Liver (tissue), 9 donors: ENCODE data around the gene CECR2. TPM values are rescaled to one million over a fixed set of nuclear protein-coding genes. Genes with fewer than 3 reads are reported as not detected.

Experiments
- DNase-seq: peaks from one replicate; pipeline ENCODE4 v3.0.0-alpha.2; 2017; ENCODE audit warnings: low spot score
- H3K27ac ChIP-seq, 2 donors: one replicate each; pipeline ENCODE4 v1.7.0; 2013; ENCODE audit warnings: inconsistent platforms in 2 of 2, low read length in 2 of 2, control low read depth in 1 of 2, low read depth in 1 of 2, mild to moderate bottlenecking in 1 of 2
- H3K27me3 ChIP-seq, 4 donors: one replicate each; pipeline versions ENCODE4 v1.6.1 to v1.7.0; 2013; ENCODE audit warnings: low read length in 3 of 4, inconsistent platforms in 1 of 4, mild to moderate bottlenecking in 1 of 4, moderate library complexity in 1 of 4; ENCODE audit not compliant: control insufficient read depth in 4 of 4, insufficient read depth in 4 of 4
- H3K36me3 ChIP-seq, 4 donors: one replicate each; pipeline versions ENCODE4 v1.6.1 to v1.7.0; 2013; ENCODE audit warnings: low read length in 3 of 4, mild to moderate bottlenecking in 3 of 4, low read depth in 1 of 4, moderate library complexity in 1 of 4; ENCODE audit not compliant: control insufficient read depth in 4 of 4, insufficient read depth in 3 of 4
- H3K4me1 ChIP-seq, 4 donors: one replicate each; pipeline versions ENCODE4 v1.6.1 to v1.7.0; 2013; ENCODE audit warnings: low read length in 3 of 4, mild to moderate bottlenecking in 3 of 4, moderate library complexity in 1 of 4; ENCODE audit not compliant: control insufficient read depth in 4 of 4, insufficient read depth in 4 of 4
- H3K4me3 ChIP-seq, 3 donors: one replicate each; pipeline versions ENCODE4 v1.6.1 to v1.7.0; 2013; ENCODE audit warnings: low read length in 3 of 3, control low read depth in 1 of 3, low read depth in 1 of 3, mild to moderate bottlenecking in 1 of 3
- H3K9ac ChIP-seq, 2 donors: one replicate each; pipeline ENCODE4 v1.7.0; 2013; ENCODE audit warnings: low read length in 2 of 2, mild to moderate bottlenecking in 2 of 2, moderate library complexity in 2 of 2, control low read depth in 1 of 2, low read depth in 1 of 2
- H3K9me3 ChIP-seq, 4 donors: one replicate each; pipeline versions ENCODE4 v1.6.1 to v1.7.0; 2013; ENCODE audit warnings: low read length in 3 of 4; ENCODE audit not compliant: control insufficient read depth in 4 of 4
- EGR1 ChIP-seq, 2 donors: IDR thresholded peaks; 2 replicates each; pipeline ENCODE4 v1.6.1; 2016 to 2018; ENCODE audit warnings: antibody characterized with exemption in 2 of 2, low read depth in 2 of 2
- FOXA1 ChIP-seq: IDR thresholded peaks from 2 replicates; pipeline ENCODE4 v1.6.1; 2016; ENCODE audit warnings: antibody characterized with exemption
- FOXA2 ChIP-seq: IDR thresholded peaks from 2 replicates; pipeline ENCODE4 v1.6.1; 2016; ENCODE audit warnings: antibody characterized with exemption
- HNF4G ChIP-seq: IDR thresholded peaks from 2 replicates; pipeline ENCODE4 v1.6.1; 2016; ENCODE audit warnings: antibody characterized with exemption
- JUND ChIP-seq, 2 donors: IDR thresholded peaks; 2 replicates each; pipeline ENCODE4 v1.6.1; 2016; ENCODE audit warnings: antibody characterized with exemption in 2 of 2
- MAX ChIP-seq: IDR thresholded peaks from 2 replicates; pipeline ENCODE4 v1.6.1; 2016; ENCODE audit warnings: antibody characterized with exemption
- REST ChIP-seq: IDR thresholded peaks from 2 replicates; pipeline ENCODE4 v1.6.1; 2016; ENCODE audit warnings: antibody characterized with exemption, mild to moderate bottlenecking
- SP1 ChIP-seq: IDR thresholded peaks from 2 replicates; pipeline ENCODE4 v1.6.1; 2018; ENCODE audit warnings: antibody characterized with exemption, mild to moderate bottlenecking
- TAF1 ChIP-seq: conservative IDR thresholded peaks from 2 replicates; pipeline ENCODE4 v1.6.1; 2016; ENCODE audit warnings: antibody characterized with exemption, mild to moderate bottlenecking
- YY1 ChIP-seq: IDR thresholded peaks from 2 replicates; pipeline ENCODE4 v1.6.1; 2016; ENCODE audit warnings: antibody characterized with exemption, mild to moderate bottlenecking
- ZBTB33 ChIP-seq: IDR thresholded peaks from 2 replicates; pipeline ENCODE4 v1.6.1; 2016; ENCODE audit warnings: antibody characterized with exemption
- WGBS: extraction: QIAGEN DNeasy Blood & Tissue Kit; methylation state at CpG from one replicate; pipeline ENCODE4 v1.1.7; 2013; 5-methylcytosine and 5-hydroxymethylcytosine counted together
- polyA plus RNA-seq, 2 donors: library from polyadenylated mRNA; stranded (reverse) in 1 of 2; unstranded in 1 of 2; fragments of 200-250 nt in 1 of 2; fragments of >200 nt in 1 of 2; fragmentation: Nextera tagmentation in 1 of 2; extraction: Ambion mirVana in 1 of 2; gene quantifications; one replicate each; pipeline versions ENCODE4 v1.2.1 to v1.2.3, GENCODE V29; 2013 to 2015
- total RNA-seq, 2 donors: library from RNA; depleted of rRNA; stranded (reverse); fragments of >200 nt; gene quantifications; one replicate each; pipeline ENCODE4 v1.2.3, GENCODE V29; 2014
- TF ChIP-seq, protein P1 (sequence below): IDR thresholded peaks from 2 replicates; pipeline ENCODE4 v1.6.1; 2016; ENCODE audit warnings: antibody characterized with exemption
- TF ChIP-seq, protein P2 (sequence below): fragments of 150-350 bp; IDR thresholded peaks from 2 replicates; pipeline ENCODE4 v1.5.1; 2017; ENCODE audit warnings: improper control_type of control experiment, low read depth, low read length; ENCODE audit not compliant: missing input control
- donor health status: healthy.
- donor health status: healthy.
- donor health status: healthy.
- donor health status: healthy.
- donor health status: healthy.

The CECR2 gene
- total and polyA plus RNA-seq, 4 donors: 1.8 to 9.7 (median 2.1) TPM

GRCh38 chr22:17371448-17371847, 2.2 kb downstream of the CECR2 start:
- DNase-seq: no peak

GRCh38 chr22:17373855-17374254, 4.6 kb downstream of the CECR2 start:
- Histone ChIP-seq H3K9ac (no peak overlapping the region), H3K36me3 (no peaks in the 10 kb centered on the region), H3K9me3 (no peaks in the 10 kb centered on the region), H3K4me3 (no peak overlapping the region), H3K27me3 (no peaks in the 10 kb centered on the region), H3K27ac (no peak overlapping the region), H3K4me1 (peaks cover 0 to 18% (median 1%) of the 10 kb centered on the region in 4 donors)
- DNase-seq: no peak
- TF ChIP-seq JUND (IDR thresholded peaks at IDR 0.05): no peak
- TF ChIP-seq EGR1 (IDR thresholded peaks at IDR 0.05; ENCODE audit: low read depth in 2 of 2): no peak
- no peak for TF ChIP-seq YY1
- TF ChIP-seq, protein P1, sequence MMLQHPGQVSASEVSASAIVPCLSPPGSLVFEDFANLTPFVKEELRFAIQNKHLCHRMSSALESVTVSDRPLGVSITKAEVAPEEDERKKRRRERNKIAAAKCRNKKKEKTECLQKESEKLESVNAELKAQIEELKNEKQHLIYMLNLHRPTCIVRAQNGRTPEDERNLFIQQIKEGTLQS: no peak
- TF ChIP-seq FOXA1: no peak
- TF ChIP-seq MAX: no peak
- no peak for TF ChIP-seq FOXA2
- TF ChIP-seq SP1: no peak
- TF ChIP-seq TAF1: no peak
- 89% methylated on average over 4 of the region's 4 CpGs for WGBS

More at GRCh38 chr22:17371448-17371847, 2.2 kb downstream of the CECR2 start:
- Histone ChIP-seq H3K9me3 (no peaks in the 10 kb centered on the region), H3K27me3 (no peaks in the 10 kb centered on the region), H3K9ac (peak overlapping the region; percentile 71 to 78), H3K4me1 (peaks cover 0 to 16% (median 3%) of the 10 kb centered on the region in 4 donors), H3K4me3 (peak overlapping the region; percentile 59 to 94 (median 70)), H3K27ac (peak overlapping the region; percentile 92 to 97), H3K36me3 (no peaks in the 10 kb centered on the region)
- TF ChIP-seq SP1: no peak
- TF ChIP-seq YY1: peak; percentile 69
- 36% methylated on average over 5 of the region's 5 CpGs for WGBS

GRCh38 chr22:17375914-17376614, 6.8 kb downstream of the CECR2 start:
- TF ChIP-seq FOXA1 (no peak), MAX (peak; percentile 49), EGR1 (IDR thresholded peaks at IDR 0.05; ENCODE audit: low read depth in 2 of 2) (no peak)
- Histone ChIP-seq H3K4me3 (no peak overlapping the region), H3K27me3 (no peaks in the 10 kb centered on the region), H3K36me3 (no peaks in the 10 kb centered on the region), H3K27ac (no peak overlapping the region), H3K9ac (no peak overlapping the region), H3K4me1 (peaks cover 3 to 27% (median 6%) of the 10 kb centered on the region in 4 donors), H3K9me3 (no peaks in the 10 kb centered on the region)
- WGBS: 75% methylated on average over 11 of the region's 11 CpGs
- DNase-seq: no peak

GRCh38 chr22:17376950-17377349, 7.7 kb downstream of the CECR2 start:
- Histone ChIP-seq H3K9ac (no peak overlapping the region), H3K4me1 (peaks cover 5 to 25% (median 12%) of the 10 kb centered on the region in 4 donors), H3K9me3 (no peaks in the 10 kb centered on the region), H3K27me3 (no peaks in the 10 kb centered on the region), H3K36me3 (no peaks in the 10 kb centered on the region), H3K4me3 (no peak overlapping the region), H3K27ac (no peak overlapping the region)
- 44% methylated on average over 1 of the region's 1 CpG for WGBS
- DNase-seq: no peak
- TF ChIP-seq, protein P1: no peak
- TF ChIP-seq ZBTB33: no peak
- no peak for TF ChIP-seq FOXA2
- TF ChIP-seq SP1: no peak
- no peak for TF ChIP-seq JUND (IDR thresholded peaks at IDR 0.05)
- TF ChIP-seq, protein P2, sequence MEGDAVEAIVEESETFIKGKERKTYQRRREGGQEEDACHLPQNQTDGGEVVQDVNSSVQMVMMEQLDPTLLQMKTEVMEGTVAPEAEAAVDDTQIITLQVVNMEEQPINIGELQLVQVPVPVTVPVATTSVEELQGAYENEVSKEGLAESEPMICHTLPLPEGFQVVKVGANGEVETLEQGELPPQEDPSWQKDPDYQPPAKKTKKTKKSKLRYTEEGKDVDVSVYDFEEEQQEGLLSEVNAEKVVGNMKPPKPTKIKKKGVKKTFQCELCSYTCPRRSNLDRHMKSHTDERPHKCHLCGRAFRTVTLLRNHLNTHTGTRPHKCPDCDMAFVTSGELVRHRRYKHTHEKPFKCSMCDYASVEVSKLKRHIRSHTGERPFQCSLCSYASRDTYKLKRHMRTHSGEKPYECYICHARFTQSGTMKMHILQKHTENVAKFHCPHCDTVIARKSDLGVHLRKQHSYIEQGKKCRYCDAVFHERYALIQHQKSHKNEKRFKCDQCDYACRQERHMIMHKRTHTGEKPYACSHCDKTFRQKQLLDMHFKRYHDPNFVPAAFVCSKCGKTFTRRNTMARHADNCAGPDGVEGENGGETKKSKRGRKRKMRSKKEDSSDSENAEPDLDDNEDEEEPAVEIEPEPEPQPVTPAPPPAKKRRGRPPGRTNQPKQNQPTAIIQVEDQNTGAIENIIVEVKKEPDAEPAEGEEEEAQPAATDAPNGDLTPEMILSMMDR: no peak
- TF ChIP-seq YY1: no peak
- TF ChIP-seq REST: no peak
- TF ChIP-seq HNF4G: no peak
